NCI-H1105 treated with DMSO at 0.1 percent for 48 hours (cell line): ENCODE data around the gene HPCAL4.

Experiments
- DNase-seq: peaks from one replicate; lab custom pipeline; 2025; lab: John Stamatoyannopoulos, UW

The HPCAL4 gene

GRCh38 chr1:39691383-39692151 is at the start of gene HPCAL4:
Gene HPCAL4, minus strand, starts transcription at chr1:39691433. Its CDS starts 6,830 bp downstream, at chr1:39684603.
- peak; percentile 91 for DNase-seq

- DNase-seq, result peak; percentile 86
Observed at GRCh38 chr1:39738622-39739366, 47.6 kb upstream of the HPCAL4 start, which contains the start of gene PPIE. Gene PPIE, plus strand, starts transcription at chr1:39738882. Its CDS starts 19 bp downstream, at chr1:39738901.

GRCh38 chr1:39737546-39738169 is 46.4 kb upstream of the HPCAL4 start:
- DNase-seq, result no peak

- DNase-seq, result no peak
Observed at GRCh38 chr1:39735731-39736130, 44.5 kb upstream of the HPCAL4 start.

GRCh38 chr1:39733161-39733560 is 41.9 kb upstream of the HPCAL4 start:
- no peak for DNase-seq

GRCh38 chr1:39732730-39733129 is 41.5 kb upstream of the HPCAL4 start:
- DNase-seq, result no peak

GRCh38 chr1:39729842-39730241 is 38.6 kb upstream of the HPCAL4 start:
- DNase-seq, result no peak

GRCh38 chr1:39729030-39729429 is 37.8 kb upstream of the HPCAL4 start:
- no peak for DNase-seq

- no peak for DNase-seq
Observed at GRCh38 chr1:39727932-39728317, 36.7 kb upstream of the HPCAL4 start.

GRCh38 chr1:39727221-39727931 is 36.1 kb upstream of the HPCAL4 start:
- no peak for DNase-seq

- no peak for DNase-seq
Observed at GRCh38 chr1:39726600-39726999, 35.4 kb upstream of the HPCAL4 start.

GRCh38 chr1:39722495-39722894 is 31.3 kb upstream of the HPCAL4 start:
- no peak for DNase-seq

- DNase-seq, result no peak
Observed at GRCh38 chr1:39721664-39722063, 30.4 kb upstream of the HPCAL4 start.

GRCh38 chr1:39720094-39720999 is 29.1 kb upstream of the HPCAL4 start:
- peak; percentile 72 for DNase-seq

- no peak for DNase-seq
Observed at GRCh38 chr1:39717809-39718208, 26.6 kb upstream of the HPCAL4 start.

- no peak for DNase-seq
Observed at GRCh38 chr1:39713557-39713956, 22.3 kb upstream of the HPCAL4 start.

GRCh38 chr1:39711966-39712340 is 20.7 kb upstream of the HPCAL4 start:
- DNase-seq, result no peak

GRCh38 chr1:39711104-39711965 is 20.1 kb upstream of the HPCAL4 start:
- DNase-seq, result no peak

GRCh38 chr1:39707506-39707905 is 16.3 kb upstream of the HPCAL4 start:
- DNase-seq, result no peak

- no peak for DNase-seq
Observed at GRCh38 chr1:39704757-39705156, 13.5 kb upstream of the HPCAL4 start.
